VCaP (cell line): ENCODE data around the gene OR2L8.

Experiments
- H3K27ac ChIP-seq: fragments of 450-650 bp; 2 replicates; pipeline ENCODE4 v1.5.1; 2017
- TF ChIP-seq, protein P1 (sequence below): fragments of 450-650 bp; conservative IDR thresholded peaks from 2 replicates; pipeline ENCODE4 v1.5.1; 2017; ENCODE audit warnings: mild to moderate bottlenecking, moderate library complexity

The OR2L8 gene

DNA sequence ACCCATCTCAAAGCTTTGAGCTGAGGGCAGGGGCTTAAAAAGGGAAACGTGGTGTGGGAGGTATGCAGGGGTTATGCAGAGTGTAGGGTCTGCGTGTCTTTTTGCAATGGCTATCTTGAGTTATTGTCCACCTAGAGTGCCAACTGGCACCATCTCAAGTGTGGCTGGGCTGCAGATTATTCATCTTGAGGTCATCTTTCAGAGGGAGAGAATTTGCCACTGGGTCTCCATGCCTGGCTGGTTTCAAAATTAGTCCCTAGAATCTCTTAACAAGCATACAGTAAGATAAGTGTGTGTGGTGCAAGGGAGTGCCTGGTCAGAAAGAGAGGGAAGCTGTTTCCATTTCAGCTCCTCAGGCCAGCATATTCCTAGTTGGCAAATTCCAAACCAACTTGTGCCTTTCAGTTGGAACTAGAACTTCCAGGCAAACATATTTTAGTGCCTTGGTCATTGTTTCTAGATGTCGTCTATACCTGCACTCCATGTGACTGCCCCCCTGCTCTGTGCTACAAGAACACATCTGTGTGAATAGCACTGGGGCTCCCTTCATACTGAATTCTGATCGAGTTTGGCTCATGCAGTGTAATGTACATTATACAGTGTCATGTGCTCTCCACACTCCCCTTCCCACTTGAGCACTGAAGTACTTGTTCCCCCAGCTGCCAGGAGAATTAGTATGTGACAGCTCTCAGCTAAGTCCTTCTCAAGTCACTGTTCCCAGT lies 33.6 kb upstream of the OR2L8 start:
- TF ChIP-seq, protein P1, sequence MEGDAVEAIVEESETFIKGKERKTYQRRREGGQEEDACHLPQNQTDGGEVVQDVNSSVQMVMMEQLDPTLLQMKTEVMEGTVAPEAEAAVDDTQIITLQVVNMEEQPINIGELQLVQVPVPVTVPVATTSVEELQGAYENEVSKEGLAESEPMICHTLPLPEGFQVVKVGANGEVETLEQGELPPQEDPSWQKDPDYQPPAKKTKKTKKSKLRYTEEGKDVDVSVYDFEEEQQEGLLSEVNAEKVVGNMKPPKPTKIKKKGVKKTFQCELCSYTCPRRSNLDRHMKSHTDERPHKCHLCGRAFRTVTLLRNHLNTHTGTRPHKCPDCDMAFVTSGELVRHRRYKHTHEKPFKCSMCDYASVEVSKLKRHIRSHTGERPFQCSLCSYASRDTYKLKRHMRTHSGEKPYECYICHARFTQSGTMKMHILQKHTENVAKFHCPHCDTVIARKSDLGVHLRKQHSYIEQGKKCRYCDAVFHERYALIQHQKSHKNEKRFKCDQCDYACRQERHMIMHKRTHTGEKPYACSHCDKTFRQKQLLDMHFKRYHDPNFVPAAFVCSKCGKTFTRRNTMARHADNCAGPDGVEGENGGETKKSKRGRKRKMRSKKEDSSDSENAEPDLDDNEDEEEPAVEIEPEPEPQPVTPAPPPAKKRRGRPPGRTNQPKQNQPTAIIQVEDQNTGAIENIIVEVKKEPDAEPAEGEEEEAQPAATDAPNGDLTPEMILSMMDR = no peak
- no peak overlapping the region for H3K27ac ChIP-seq

DNA sequence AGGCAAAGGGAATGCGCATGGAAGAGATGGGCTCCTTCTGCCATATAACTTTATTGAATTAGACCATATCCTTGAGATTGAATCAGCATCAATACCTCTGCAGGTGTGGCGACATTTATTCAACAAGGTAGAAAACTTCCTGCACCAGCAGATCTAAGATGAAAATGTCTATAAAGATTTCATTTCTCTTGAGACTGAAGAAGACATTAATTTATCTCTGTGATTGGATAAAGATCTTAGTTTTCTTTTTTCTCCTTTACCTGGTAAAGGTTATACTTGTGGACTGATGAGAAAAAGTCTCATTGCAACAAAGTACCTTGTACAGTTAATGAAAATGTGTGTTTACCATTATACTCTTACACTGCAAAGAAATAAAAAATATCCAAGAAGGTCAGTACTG lies 28.7 kb upstream of the OR2L8 start, which contains the start of gene OR2T8:
Gene OR2T8, plus strand, starts transcription at position 301 of the 400 bp plus-strand sequence. CDS start 766 bp downstream, outside the sequence.
- TF ChIP-seq, protein P1 = no peak

DNA sequence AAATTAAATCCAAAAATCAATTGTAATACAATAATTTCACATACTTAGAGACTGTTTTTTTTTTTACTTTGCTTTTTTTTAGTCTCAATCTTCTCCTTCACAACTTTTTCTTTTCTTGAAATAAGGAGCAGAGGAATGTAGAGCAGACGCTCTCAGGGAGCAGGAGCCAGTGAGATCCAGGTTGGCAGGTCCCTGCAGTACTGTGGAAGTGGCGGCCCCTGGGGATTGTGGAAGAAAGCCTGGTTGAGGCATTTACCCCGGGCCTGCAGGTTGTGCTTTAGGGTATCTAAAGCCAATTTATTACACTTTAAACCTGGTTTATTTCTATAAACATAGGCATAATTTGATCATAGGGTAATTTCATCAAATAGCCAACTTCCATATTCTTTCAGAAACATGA lies 24.7 kb upstream of the OR2L8 start:
- H3K27ac ChIP-seq = no peak overlapping the region
- TF ChIP-seq, protein P1 = no peak

More for the DNA sequence above, 28.7 kb upstream of the OR2L8 start, which contains the start of gene OR2T8:
- H3K27ac ChIP-seq = no peak within 1 kb of the TSS

DNA sequence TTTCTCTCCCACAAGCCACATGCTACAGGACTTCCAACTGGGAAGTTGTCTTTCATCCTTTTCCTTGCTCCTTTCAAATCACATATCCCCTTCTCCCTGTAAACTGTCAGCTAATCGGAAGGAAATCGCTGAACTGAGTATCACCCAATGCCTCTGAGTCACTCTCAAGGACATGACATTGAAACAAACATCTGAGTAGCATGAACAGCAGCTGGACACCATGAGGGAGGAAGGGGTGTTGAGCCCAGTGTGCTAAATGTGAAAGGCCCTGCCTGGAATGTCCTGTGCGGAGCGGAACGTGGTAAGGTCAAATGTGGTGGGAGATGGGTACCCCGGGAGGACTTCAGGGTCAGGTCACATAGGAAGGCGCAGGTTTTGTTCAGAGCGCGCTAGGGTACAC lies 23.8 kb upstream of the OR2L8 start, which contains the start of gene OR2AJ1:
Gene OR2AJ1, plus strand, starts transcription at position 22 of the 400 bp plus-strand sequence. CDS start 8,880 bp downstream, outside the sequence.
- no peak within 1 kb of the TSS for H3K27ac ChIP-seq
- TF ChIP-seq, protein P1 = no peak

DNA sequence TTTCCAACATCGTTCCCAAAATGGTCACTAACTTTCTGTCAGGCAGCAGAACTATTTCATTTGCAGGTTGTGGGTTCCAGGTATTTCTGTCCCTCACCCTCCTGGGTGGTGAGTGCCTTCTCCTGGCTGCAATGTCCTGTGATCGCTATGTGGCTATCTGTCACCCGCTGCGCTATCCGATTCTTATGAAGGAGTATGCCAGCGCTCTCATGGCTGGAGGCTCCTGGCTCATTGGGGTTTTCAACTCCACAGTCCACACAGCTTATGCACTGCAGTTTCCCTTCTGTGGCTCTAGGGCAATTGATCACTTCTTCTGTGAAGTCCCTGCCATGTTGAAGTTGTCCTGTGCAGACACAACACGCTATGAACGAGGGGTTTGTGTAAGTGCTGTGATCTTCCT lies 14.7 kb upstream of the OR2L8 start:
- TF ChIP-seq, protein P1 = no peak
- H3K27ac ChIP-seq = no peak overlapping the region

DNA sequence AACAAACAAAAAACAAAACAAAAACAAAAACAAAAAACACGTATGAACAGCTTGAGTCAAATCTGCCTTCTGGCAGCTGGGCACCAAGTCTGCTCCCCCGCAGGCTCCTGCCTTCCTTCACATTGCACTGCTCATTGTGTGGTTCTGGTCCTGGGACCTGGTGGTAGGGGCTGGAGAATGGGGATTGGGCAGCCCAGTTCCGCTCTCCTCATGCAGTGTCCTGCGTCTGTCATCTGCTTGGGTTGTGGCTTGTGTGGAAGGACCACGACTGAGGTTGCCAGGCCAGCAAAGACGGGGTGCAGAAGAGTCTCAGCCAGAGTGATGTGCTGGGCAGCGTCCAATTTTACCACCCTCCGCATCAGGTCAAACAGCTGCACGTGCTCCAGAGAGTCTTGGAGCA lies 12.9 kb upstream of the OR2L8 start:
- no peak overlapping the region for H3K27ac ChIP-seq
- TF ChIP-seq, protein P1 = no peak

DNA sequence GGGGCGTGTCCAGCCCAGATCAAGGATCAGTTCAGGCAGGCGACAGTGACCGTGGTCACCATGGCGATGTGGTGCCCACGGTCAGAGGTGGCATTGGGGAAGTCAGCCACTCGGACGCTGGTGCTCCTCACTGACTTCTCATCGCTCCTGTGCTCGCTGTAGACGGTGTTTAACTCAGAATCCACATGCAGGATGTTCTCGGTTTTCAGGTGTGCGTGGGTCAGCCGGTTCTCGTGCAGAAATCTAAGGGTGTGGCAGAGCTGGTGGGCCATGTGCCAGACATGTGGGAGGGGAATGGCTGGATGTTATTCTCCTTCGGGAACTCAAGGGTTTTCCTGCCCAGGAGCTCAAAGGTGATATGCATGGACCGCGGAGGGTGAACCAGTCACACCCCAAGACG lies 12.2 kb upstream of the OR2L8 start:
- TF ChIP-seq, protein P1 = no peak
- H3K27ac ChIP-seq = no peak overlapping the region
